GM12874 (cell line): ENCODE data around the gene ST6GALNAC3.

Experiments
- CTCF ChIP-seq: IDR thresholded peaks from 2 replicates; pipeline ENCODE4 v1.5.1; 2011; ENCODE audit warnings: low read depth, mild to moderate bottlenecking, control low read depth, low read length, moderate library complexity; ENCODE audit not compliant: insufficient read depth

The ST6GALNAC3 gene

DNA sequence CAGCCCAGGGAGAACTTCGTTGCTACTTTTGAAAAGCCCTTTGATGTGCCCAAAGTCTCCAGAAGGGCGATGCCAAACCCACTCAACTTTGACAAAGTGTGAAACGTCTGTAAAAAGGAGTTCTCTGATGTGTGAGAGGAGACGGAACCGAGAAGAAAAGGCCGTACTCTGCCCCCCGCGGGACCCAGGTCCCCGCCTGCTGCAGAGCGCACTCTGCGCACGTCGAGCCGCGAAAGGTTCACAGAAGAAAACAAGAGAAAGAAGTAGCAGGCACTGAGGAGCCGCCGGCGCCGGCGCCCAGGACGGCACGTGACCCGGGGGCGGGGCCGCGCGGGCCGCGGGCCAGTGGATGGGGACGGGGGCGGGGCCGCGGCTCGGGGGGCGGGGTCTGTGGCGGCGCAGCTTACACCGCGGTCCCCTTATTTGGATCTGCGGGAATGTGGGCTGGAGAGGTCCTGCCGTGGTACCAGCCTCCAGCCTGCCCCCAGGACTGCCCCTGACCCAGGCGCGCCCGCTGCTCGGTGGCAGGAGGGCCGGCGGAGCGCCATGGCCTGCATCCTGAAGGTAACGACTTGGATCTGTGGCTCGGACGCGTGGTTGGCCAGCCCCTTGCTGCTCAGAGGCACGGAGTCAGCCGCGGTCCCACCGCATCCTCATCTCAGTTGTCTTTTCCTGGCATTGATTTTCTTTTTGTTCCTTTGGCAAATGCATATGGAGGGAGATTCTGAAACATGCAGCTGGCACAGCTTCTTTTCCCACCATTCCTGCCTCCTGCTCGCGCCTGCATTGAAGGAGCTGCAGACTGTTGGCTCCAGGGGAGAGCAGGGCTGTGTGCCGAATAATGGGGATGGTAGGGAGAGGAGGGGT lies at the start of gene ST6GALNAC3:
ST6GALNAC3 (plus strand) TSS at position 426 of the 867 bp plus-strand sequence.
- TF ChIP-seq CTCF, result no peak

- no peak for TF ChIP-seq CTCF
Observed at GRCh38 chr1:76027341-76027740, 47.2 kb upstream of the ST6GALNAC3 start.

DNA sequence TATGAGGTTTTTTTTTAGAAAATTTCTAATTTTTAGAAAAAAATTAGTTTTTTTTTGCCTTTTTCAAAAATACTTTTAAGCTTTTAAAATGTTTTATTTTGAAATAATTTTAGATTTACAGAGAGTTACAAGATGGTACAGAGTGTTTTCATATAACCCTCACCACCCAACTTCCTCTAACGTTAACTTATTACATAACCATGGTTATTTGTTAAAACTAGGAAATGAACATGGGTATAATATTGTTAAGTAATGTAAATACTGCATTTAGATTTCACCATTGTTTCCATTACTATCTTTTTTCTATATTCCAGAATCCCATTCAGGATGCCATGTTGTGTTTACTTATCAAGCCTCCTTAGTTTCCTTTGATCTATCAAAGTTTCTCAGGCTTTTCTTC lies 45.2 kb upstream of the ST6GALNAC3 start:
- TF ChIP-seq CTCF, result no peak

DNA sequence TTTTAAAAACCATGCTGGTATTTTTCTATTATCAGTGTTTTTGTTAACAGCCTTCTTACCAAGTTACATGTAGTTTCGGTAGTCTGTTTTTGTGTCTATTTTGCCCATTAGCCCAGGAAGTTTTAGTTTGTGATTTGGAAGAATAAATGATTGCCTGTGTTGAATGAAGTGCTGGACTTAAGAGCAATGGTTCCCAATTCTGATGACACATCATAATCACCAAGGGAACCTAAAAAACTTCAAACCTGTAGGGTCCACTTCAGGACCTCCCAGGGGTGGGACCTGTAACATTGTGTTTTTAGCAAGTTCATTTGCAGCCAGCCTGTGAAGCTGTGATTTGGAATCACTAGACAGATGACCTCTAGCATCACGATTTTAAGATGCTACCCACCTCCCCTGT lies 43.0 kb upstream of the ST6GALNAC3 start:
- no peak for TF ChIP-seq CTCF

DNA sequence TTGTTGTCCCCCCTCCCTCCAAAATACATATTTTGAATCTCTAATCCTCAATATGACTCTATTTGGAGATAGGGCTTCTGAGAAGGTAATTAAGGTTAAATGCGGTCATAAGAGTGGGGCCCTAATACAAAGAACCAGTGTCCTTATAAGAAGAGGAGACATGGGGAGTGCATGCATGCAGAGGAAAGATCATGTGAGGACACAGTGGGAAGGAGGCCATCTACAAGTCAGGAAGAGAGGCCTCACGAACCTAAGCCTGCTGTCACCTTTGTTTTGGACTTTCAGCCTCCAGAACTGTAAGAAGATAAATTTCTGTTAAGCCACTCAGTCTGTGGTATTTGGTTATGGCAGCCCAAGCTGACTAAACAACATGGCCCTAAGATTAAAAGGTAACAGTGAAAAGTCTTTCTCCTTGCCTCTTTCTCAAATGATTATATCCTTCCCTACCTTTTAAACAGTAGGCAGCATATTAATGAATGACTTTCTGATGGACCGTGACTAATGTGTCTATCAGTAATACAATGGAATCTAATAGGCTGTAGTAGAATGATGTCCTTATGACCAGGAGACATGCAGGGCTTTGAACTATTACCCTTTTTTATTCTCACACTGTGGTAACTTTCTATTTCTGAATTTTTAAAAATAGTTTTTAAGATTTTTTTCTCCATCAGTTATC lies 40.6 kb upstream of the ST6GALNAC3 start:
- no peak for TF ChIP-seq CTCF

- no peak for TF ChIP-seq CTCF
Observed at GRCh38 chr1:76035053-76035452, 39.5 kb upstream of the ST6GALNAC3 start.

- TF ChIP-seq CTCF, result no peak
Observed at GRCh38 chr1:76037324-76037723, 37.2 kb upstream of the ST6GALNAC3 start.
